HepG2 (cell line): ENCODE measurements around the gene MTSS2. TPM values are rescaled to one million over a fixed set of nuclear protein-coding genes. Genes with fewer than 3 reads are reported as not detected.

Experiments used
- EED ChIP-seq: sonication (generic); formaldehyde crosslinking; IDR thresholded peaks from 2 replicates; pipeline ENCODE4 v1.5.0; 2020; ENCODE audit warnings: mild to moderate bottlenecking, missing genetic modification reagents
- HMGXB3 ChIP-seq: sonication (generic); formaldehyde crosslinking; IDR thresholded peaks from 2 replicates; pipeline ENCODE4 v1.4.0; 2020; ENCODE audit warnings: missing genetic modification reagents, borderline replicate concordance
- JARID2 ChIP-seq: sonication (generic); formaldehyde crosslinking; IDR thresholded peaks from 2 replicates; pipeline ENCODE4 v1.8.1; 2023; ENCODE audit warnings: missing genetic modification reagents, inconsistent platforms; ENCODE audit not compliant: insufficient replicate concordance
- JDP2 ChIP-seq: sonication (generic); formaldehyde crosslinking; IDR thresholded peaks from 2 replicates; pipeline ENCODE4 v1.8.1; 2022; ENCODE audit warnings: missing genetic modification reagents, borderline replicate concordance
- MBNL3 ChIP-seq: fragments of 250-450 bp; sonication (Bioruptor Pico); conservative IDR thresholded peaks from 2 replicates; pipeline ENCODE4 v1.8.0; 2022; ENCODE audit warnings: mild to moderate bottlenecking, inconsistent platforms
- SAFB2 ChIP-seq: sonication (generic); formaldehyde crosslinking; IDR thresholded peaks from 2 replicates; pipeline ENCODE4 v1.5.1; 2020; ENCODE audit warnings: missing genetic modification reagents, low read depth, mild to moderate bottlenecking, borderline replicate concordance
- SNAPC2 ChIP-seq: sonication (generic); formaldehyde crosslinking; IDR thresholded peaks from 2 replicates; pipeline ENCODE4 v1.8.1; 2022; ENCODE audit warnings: mild to moderate bottlenecking, missing genetic modification reagents
- SNAPC5 ChIP-seq: sonication (generic); formaldehyde crosslinking; IDR thresholded peaks from 2 replicates; pipeline ENCODE4 v1.8.1; 2023; ENCODE audit warnings: mild to moderate bottlenecking, missing genetic modification reagents, borderline replicate concordance
- THAP9 ChIP-seq: sonication (generic); formaldehyde crosslinking; IDR thresholded peaks from 2 replicates; pipeline ENCODE4; 2020; ENCODE audit warnings: missing genetic modification reagents, mild to moderate bottlenecking, borderline replicate concordance
- ZFP90 ChIP-seq: sonication (generic); formaldehyde crosslinking; IDR thresholded peaks from 2 replicates; pipeline ENCODE4 v1.8.0; 2022; ENCODE audit warnings: missing genetic modification reagents, mild to moderate bottlenecking, inconsistent platforms, borderline replicate concordance
- ZNF136 ChIP-seq: sonication (generic); formaldehyde crosslinking; IDR thresholded peaks from 2 replicates; pipeline ENCODE4 v1.8.1; 2022; ENCODE audit warnings: low read depth, mild to moderate bottlenecking, moderate library complexity, missing genetic modification reagents
- ZNF225 ChIP-seq: sonication (generic); formaldehyde crosslinking; IDR thresholded peaks from 2 replicates; pipeline ENCODE4 v1.4.0; 2020; ENCODE audit warnings: mild to moderate bottlenecking, missing genetic modification reagents
- ZNF317 ChIP-seq: sonication (generic); formaldehyde crosslinking; IDR thresholded peaks from 2 replicates; pipeline ENCODE4 v1.5.0; 2020; ENCODE audit warnings: mild to moderate bottlenecking, missing genetic modification reagents
- ZNF546 ChIP-seq: sonication (generic); formaldehyde crosslinking; conservative IDR thresholded peaks from 2 replicates; pipeline ENCODE4 v1.8.1; 2023; ENCODE audit warnings: mild to moderate bottlenecking, missing genetic modification reagents
- ZNF567 ChIP-seq: sonication (generic); formaldehyde crosslinking; IDR thresholded peaks from 2 replicates; pipeline ENCODE4 v1.8.1; 2023; ENCODE audit warnings: mild to moderate bottlenecking, missing genetic modification reagents, borderline replicate concordance
- ZNF740 ChIP-seq: sonication (generic); formaldehyde crosslinking; IDR thresholded peaks from 2 replicates; pipeline ENCODE4 v1.4.0; 2020; ENCODE audit warnings: missing genetic modification reagents
- ZNF788 ChIP-seq: sonication (generic); formaldehyde crosslinking; IDR thresholded peaks from 2 replicates; pipeline ENCODE4 v1.5.0; 2020; ENCODE audit warnings: mild to moderate bottlenecking, missing genetic modification reagents, borderline replicate concordance
- ZNF841 ChIP-seq: sonication (generic); formaldehyde crosslinking; IDR thresholded peaks from 2 replicates; pipeline ENCODE4 v1.8.1; 2023; ENCODE audit warnings: missing genetic modification reagents, borderline replicate concordance
- ZSCAN30 ChIP-seq: sonication (generic); formaldehyde crosslinking; IDR thresholded peaks from 2 replicates; pipeline ENCODE4 v1.5.0; 2020; ENCODE audit warnings: mild to moderate bottlenecking, missing genetic modification reagents
- polyA plus RNA-seq, 8 experiments: library from polyadenylated mRNA; depleted of rRNA in 3 of 8; stranded (reverse) in 7 of 8; unstranded in 1 of 8; fragments of >200 nt; fragmentation: Illumina TruSeq in 4 of 8; extraction: Trizol in 4 of 8; gene quantifications; 2 replicates each; pipeline versions ENCODE4 v1.2.1 to v1.2.3, GENCODE V29; 2011 to 2016; ENCODE audit warnings: low read depth in 4 of 8, missing spikeins in 1 of 8, mixed read lengths in 1 of 8; ENCODE audit not compliant: insufficient read depth in 1 of 8
- total RNA-seq, 5 experiments: library from RNA; depleted of rRNA; stranded (reverse); fragments of >200 nt; fragmentation: Illumina TruSeq; extraction: Trizol; gene quantifications; 2 replicates each; pipeline ENCODE4 v1.2.3, GENCODE V29; 2016; ENCODE audit warnings: low read depth in 1 of 5

MTSS2 gene
- total and polyA plus RNA-seq, 2 of the 13 experiments (the other 11 are each of a cell fraction or from before 2014, with no cell fraction given): 132 to 242 TPM

GRCh38 chr16:70680495-70681381 is 5.1 kb downstream of the MTSS2 start (continued):
- TF ChIP-seq EED (0 out of 2 replicates have a peak, but pooled peaks have one; percentile 51), SNAPC5 (CRISPR knock-in tag) (no peak), SNAPC2 (CRISPR knock-in tag) (no peak), ZNF546 (CRISPR knock-in tag) (no peak), JDP2 (CRISPR knock-in tag) (no peak), ZNF788 (CRISPR knock-in tag) (0 out of 2 replicates have a peak, but pooled peaks have one; percentile 28), ZFP90 (no peak), MBNL3 (no peak), ZNF136 (0 out of 2 replicates have a peak, but pooled peaks have one; percentile 6), ZNF841 (CRISPR knock-in tag) (no peak), ZNF317 (CRISPR knock-in tag) (no peak), THAP9 (peak; percentile 8; the same call in 1 of the 2 replicates), ZNF567 (CRISPR knock-in tag) (0 out of 2 replicates have a peak, but pooled peaks have one; percentile 21), ZNF225 (CRISPR knock-in tag) (peak; percentile 17; the same call in 1 of the 2 replicates), ZNF740 (CRISPR knock-in tag) (peak; percentile 77; the same call in 1 of the 2 replicates), SAFB2 (CRISPR knock-in tag) (0 out of 2 replicates have a peak, but pooled peaks have one; percentile 10), ZSCAN30 (0 out of 2 replicates have a peak, but pooled peaks have one; percentile 9), JARID2 (CRISPR knock-in tag) (no peak), HMGXB3 (CRISPR knock-in tag) (no peak)
- TF ChIP-seq, all 625 proteins: peak for 32
